GM21529 (cell line): Measurements from ENCODE around the gene UBE2K.
"Not testable (repeated sequence)": the region's sequence is repeated elsewhere in the genome, so short reads cannot be mapped to it uniquely, and the experiment has no call there.

Source experiments
- ATAC-seq: cut with Tn5 transposase; IDR thresholded peaks from one replicate; pipeline ENCODE4 v1.9.1; 2021; ENCODE audit not compliant: unreplicated experiment

Gene UBE2K

GRCh38 chr4:39687014-39687413 lies 10.9 kb upstream of the UBE2K start:
- no peak for ATAC-seq

- ATAC-seq, result no peak
These were observed 8.0 kb upstream of the UBE2K start for GRCh38 chr4:39689970-39690369.

GRCh38 chr4:39698424-39699009 lies 581 bp downstream of the UBE2K start:
- ATAC-seq, result peak; percentile 23

GRCh38 chr4:39699687-39700409 lies 1.9 kb downstream of the UBE2K start:
- no peak for ATAC-seq

GRCh38 chr4:39700554-39700953 lies 2.6 kb downstream of the UBE2K start:
- no peak for ATAC-seq

- ATAC-seq, result no peak
These were observed 4.8 kb downstream of the UBE2K start for GRCh38 chr4:39702716-39703115.

GRCh38 chr4:39704789-39705188 lies 6.9 kb downstream of the UBE2K start:
- not testable (repeated sequence) for ATAC-seq

- no peak for ATAC-seq
These were observed 8.4 kb downstream of the UBE2K start for GRCh38 chr4:39706334-39706733.

GRCh38 chr4:39706741-39707511 lies 9.0 kb downstream of the UBE2K start:
- ATAC-seq, result no peak

- ATAC-seq, result peak; percentile 51
These were observed 12.4 kb downstream of the UBE2K start for GRCh38 chr4:39710098-39710896.

- ATAC-seq, result no peak
These were observed 15.1 kb downstream of the UBE2K start for GRCh38 chr4:39712819-39713607.

- ATAC-seq, result no peak
These were observed 15.8 kb downstream of the UBE2K start for GRCh38 chr4:39713691-39714090.

GRCh38 chr4:39714166-39714565 lies 16.2 kb downstream of the UBE2K start:
- ATAC-seq, result no peak

- ATAC-seq, result peak; percentile 64
These were observed 17.9 kb downstream of the UBE2K start for GRCh38 chr4:39715788-39716187.

- ATAC-seq, result no peak
These were observed 18.4 kb downstream of the UBE2K start for GRCh38 chr4:39716356-39716755.

- ATAC-seq, result not testable (repeated sequence)
These were observed 19.8 kb downstream of the UBE2K start for GRCh38 chr4:39717743-39718142.

GRCh38 chr4:39718366-39719323 lies 20.7 kb downstream of the UBE2K start:
- no peak for ATAC-seq

GRCh38 chr4:39719804-39720580 lies 22.1 kb downstream of the UBE2K start:
- no peak for ATAC-seq
